K562 (cell line): ENCODE measurements around the gene IQCN. TPM values are rescaled to one million over a fixed set of nuclear protein-coding genes. Genes with fewer than 3 reads are reported as not detected.

ENCODE experiments used
- CBX1 ChIP-seq: sonication (generic); IDR thresholded peaks from 2 replicates; pipeline ENCODE4 v1.6.1; 2016; ENCODE audit warnings: antibody characterized with exemption, low read depth, mild to moderate bottlenecking
- HCFC1 ChIP-seq: IDR thresholded peaks from 2 replicates; pipeline ENCODE4 v1.6.1; 2012; ENCODE audit warnings: low read depth, low read length, improper control_type of control experiment
- HES1 ChIP-seq: fragments of 450-650 bp; IDR thresholded peaks from 2 replicates; pipeline ENCODE4 v1.6.1; 2016; ENCODE audit warnings: low read depth, mild to moderate bottlenecking, moderate library complexity
- MAFF ChIP-seq: IDR thresholded peaks from 2 replicates; pipeline ENCODE4 v1.6.1; 2012; ENCODE audit warnings: low read length, improper control_type of control experiment
- MEF2A ChIP-seq: IDR thresholded peaks from 2 replicates; pipeline ENCODE4 v1.6.1; 2011; ENCODE audit warnings: low read depth, mild to moderate bottlenecking, low read length, moderate library complexity; ENCODE audit not compliant: control insufficient read depth
- NEUROD1 ChIP-seq: fragments of 150-350 bp; IDR thresholded peaks from 2 replicates; pipeline ENCODE4 v1.6.1; 2014; ENCODE audit warnings: borderline replicate concordance, low read length, low read depth; ENCODE audit not compliant: partially characterized antibody
- NFE2L1 ChIP-seq: fragments of 450-650 bp; IDR thresholded peaks from 2 replicates; pipeline ENCODE4 v1.6.1; 2016; ENCODE audit warnings: missing genetic modification characterization, low read depth, mild to moderate bottlenecking, missing compliant biosample characterization, moderate library complexity, borderline replicate concordance
- NR2F6 ChIP-seq: fragments of 450-650 bp; formaldehyde crosslinking; IDR thresholded peaks from 2 replicates; pipeline ENCODE4 v1.4.0; 2020; ENCODE audit warnings: mild to moderate bottlenecking
- POLR2AphosphoS2 ChIP-seq: IDR thresholded peaks from 2 replicates; pipeline ENCODE4 v1.6.1; 2012; ENCODE audit warnings: low read length, improper control_type of control experiment
- RB1 ChIP-seq: fragments of 450-650 bp; IDR thresholded peaks from 2 replicates; pipeline ENCODE4 v1.6.1; 2017; ENCODE audit warnings: low read depth, mild to moderate bottlenecking
- RUNX1 ChIP-seq: sonication (generic); IDR thresholded peaks from 2 replicates; pipeline ENCODE4 v1.6.1; 2016; ENCODE audit warnings: antibody characterized with exemption, low read depth
- SAFB2 ChIP-seq: fragments of 200-400 bp; formaldehyde crosslinking; IDR thresholded peaks from 2 replicates; pipeline ENCODE4 v1.6.1; 2018; ENCODE audit warnings: borderline replicate concordance, low read length, low read depth, moderate library complexity; ENCODE audit not compliant: severe bottlenecking
- SPI1 ChIP-seq: IDR thresholded peaks from 2 replicates; pipeline ENCODE4 v1.6.1; 2011; ENCODE audit warnings: low read depth, low read length, control low read depth, borderline replicate concordance
- TAF15 ChIP-seq: fragments of 200-400 bp; formaldehyde crosslinking; IDR thresholded peaks from 2 replicates; pipeline ENCODE4 v1.6.1; 2017; ENCODE audit warnings: mild to moderate bottlenecking, low read depth, low read length, moderate library complexity
- TBL1XR1 ChIP-seq, 2 experiments: IDR thresholded peaks; 2 replicates each; pipeline ENCODE4 v1.6.1; 2012; ENCODE audit warnings: improper control_type of control experiment in 2 of 2, low read length in 2 of 2, mild to moderate bottlenecking in 1 of 2
- TCF3 ChIP-seq: sonication (generic); formaldehyde crosslinking; IDR thresholded peaks from 2 replicates; pipeline ENCODE4 v1.4.0; 2020; ENCODE audit warnings: mild to moderate bottlenecking, missing genetic modification reagents
- TSC22D4 ChIP-seq: fragments of 450-650 bp; IDR thresholded peaks from 2 replicates; pipeline ENCODE4 v1.6.1; 2016; ENCODE audit warnings: missing genetic modification characterization, missing biosample characterization, control low read depth
- ZKSCAN3 ChIP-seq: fragments of 250-450 bp; sonication (Bioruptor Pico); IDR thresholded peaks from 2 replicates; pipeline ENCODE4 v1.4.0; 2020
- ZNF143 ChIP-seq: sonication (generic); formaldehyde crosslinking; IDR thresholded peaks from 2 replicates; pipeline ENCODE4 v1.9.0; 2022; ENCODE audit warnings: mild to moderate bottlenecking, missing genetic modification reagents
- ZNF23 ChIP-seq: fragments of 250-450 bp; sonication (Bioruptor Pico); IDR thresholded peaks from 2 replicates; pipeline ENCODE4 v1.4.0; 2020; ENCODE audit warnings: mild to moderate bottlenecking
- ZNF324 ChIP-seq: fragments of 250-450 bp; sonication (Bioruptor Pico); IDR thresholded peaks from 2 replicates; pipeline ENCODE4 v1.4.0; 2020; ENCODE audit warnings: mild to moderate bottlenecking
- ZNF644 ChIP-seq: fragments of 200-800 bp; sonication (Bioruptor generic); IDR thresholded peaks from 2 replicates; pipeline ENCODE4 v1.6.1; 2016; ENCODE audit warnings: low read depth, missing genetic modification characterization, missing compliant biosample characterization
- ZNF699 ChIP-seq: fragments of 250-450 bp; sonication (Bioruptor Pico); IDR thresholded peaks from 2 replicates; pipeline ENCODE4 v1.8.0; 2021; ENCODE audit warnings: mild to moderate bottlenecking, moderate library complexity; ENCODE audit not compliant: insufficient replicate concordance
- polyA plus RNA-seq, 8 experiments: library from polyadenylated mRNA; depleted of rRNA in 4 of 8; stranded (reverse) in 5 of 8; unstranded in 3 of 8; fragments of >200 nt; fragmentation: Nextera tagmentation in 2 of 8; fragmentation: Illumina TruSeq in 1 of 8; extraction: Ambion mirVana in 2 of 8; extraction: Trizol in 1 of 8; gene quantifications; 2 replicates each; pipeline versions ENCODE4 v1.2.1 to v1.2.3, GENCODE V29; 2011 to 2014; ENCODE audit warnings: inconsistent platforms in 1 of 8, missing spikeins in 1 of 8
- total RNA-seq, 7 experiments: library from RNA; depleted of rRNA in 6 of 7; stranded (reverse); fragments of >200 nt in 6 of 7; fragmentation: Illumina TruSeq in 2 of 7; extraction: Trizol in 2 of 7; gene quantifications; 2 replicates each; pipeline versions ENCODE4 v1.2.1 to v1.2.3, GENCODE V29; 2011 to 2021; ENCODE audit warnings: low replicate concordance in 1 of 7
- TF ChIP-seq, protein P1 (sequence below): fragments of 450-650 bp; formaldehyde crosslinking; IDR thresholded peaks from 2 replicates; pipeline ENCODE4 v1.4.0; 2022; ENCODE audit warnings: mild to moderate bottlenecking, moderate library complexity
- TF ChIP-seq, protein P2 (sequence below): fragments of 450-650 bp; IDR thresholded peaks from 2 replicates; pipeline ENCODE4 v1.7.0; 2016; ENCODE audit warnings: borderline replicate concordance
- TF ChIP-seq, protein P3 (sequence below), 2 experiments: fragments of 200-800 bp in 1 of 2; sonication (Bioruptor generic) in 1 of 2; sonication (generic) in 1 of 2; formaldehyde crosslinking in 1 of 2; IDR thresholded peaks in 1 of 2; conservative IDR thresholded peaks in 1 of 2; 2 replicates each; pipeline versions ENCODE4 v1.5.0 to v1.6.1; 2016 to 2020; ENCODE audit warnings: missing compliant biosample characterization in 1 of 2, missing genetic modification characterization in 1 of 2, missing genetic modification reagents in 1 of 2

IQCN gene
- total and polyA plus RNA-seq, 9 of the 15 experiments (the other 6 are each of a cell fraction or from before 2014, with no cell fraction given), result 0.01 to 0.07 (median 0.04) TPM; not detected in 3

- TF ChIP-seq, protein P1, sequence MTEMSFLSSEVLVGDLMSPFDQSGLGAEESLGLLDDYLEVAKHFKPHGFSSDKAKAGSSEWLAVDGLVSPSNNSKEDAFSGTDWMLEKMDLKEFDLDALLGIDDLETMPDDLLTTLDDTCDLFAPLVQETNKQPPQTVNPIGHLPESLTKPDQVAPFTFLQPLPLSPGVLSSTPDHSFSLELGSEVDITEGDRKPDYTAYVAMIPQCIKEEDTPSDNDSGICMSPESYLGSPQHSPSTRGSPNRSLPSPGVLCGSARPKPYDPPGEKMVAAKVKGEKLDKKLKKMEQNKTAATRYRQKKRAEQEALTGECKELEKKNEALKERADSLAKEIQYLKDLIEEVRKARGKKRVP (CRISPR knock-in tag), result no peak
- TF ChIP-seq SPI1 (peak; percentile 94), ZNF644 (tag) (no peak), SAFB2 (no peak), CBX1 (no peak), TCF3 (CRISPR knock-in tag) (peak; percentile 52), NFE2L1 (tag) (no peak), TSC22D4 (tag) (no peak), ZKSCAN3 (CRISPR knock-in tag) (no peak), TBL1XR1 (IDR thresholded peaks at IDR 0.05; ENCODE audit: low read length in 2 of 2) (no peak), ZNF23 (no peak), ZNF143 (no peak), RUNX1 (no peak), NEUROD1 (peak; percentile 19), NR2F6 (CRISPR knock-in tag) (no peak), ZNF699 (no peak), ZNF324 (CRISPR knock-in tag) (no peak), MEF2A (no peak), HES1 (no peak), TAF15 (no peak), MAFF (no peak), POLR2AphosphoS2 (no peak; the same call in 1 of the 2 replicates), HCFC1 (no peak), RB1 (no peak)
- TF ChIP-seq, protein P2, sequence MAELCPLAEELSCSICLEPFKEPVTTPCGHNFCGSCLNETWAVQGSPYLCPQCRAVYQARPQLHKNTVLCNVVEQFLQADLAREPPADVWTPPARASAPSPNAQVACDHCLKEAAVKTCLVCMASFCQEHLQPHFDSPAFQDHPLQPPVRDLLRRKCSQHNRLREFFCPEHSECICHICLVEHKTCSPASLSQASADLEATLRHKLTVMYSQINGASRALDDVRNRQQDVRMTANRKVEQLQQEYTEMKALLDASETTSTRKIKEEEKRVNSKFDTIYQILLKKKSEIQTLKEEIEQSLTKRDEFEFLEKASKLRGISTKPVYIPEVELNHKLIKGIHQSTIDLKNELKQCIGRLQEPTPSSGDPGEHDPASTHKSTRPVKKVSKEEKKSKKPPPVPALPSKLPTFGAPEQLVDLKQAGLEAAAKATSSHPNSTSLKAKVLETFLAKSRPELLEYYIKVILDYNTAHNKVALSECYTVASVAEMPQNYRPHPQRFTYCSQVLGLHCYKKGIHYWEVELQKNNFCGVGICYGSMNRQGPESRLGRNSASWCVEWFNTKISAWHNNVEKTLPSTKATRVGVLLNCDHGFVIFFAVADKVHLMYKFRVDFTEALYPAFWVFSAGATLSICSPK, result no peak
- TF ChIP-seq, protein P3, sequence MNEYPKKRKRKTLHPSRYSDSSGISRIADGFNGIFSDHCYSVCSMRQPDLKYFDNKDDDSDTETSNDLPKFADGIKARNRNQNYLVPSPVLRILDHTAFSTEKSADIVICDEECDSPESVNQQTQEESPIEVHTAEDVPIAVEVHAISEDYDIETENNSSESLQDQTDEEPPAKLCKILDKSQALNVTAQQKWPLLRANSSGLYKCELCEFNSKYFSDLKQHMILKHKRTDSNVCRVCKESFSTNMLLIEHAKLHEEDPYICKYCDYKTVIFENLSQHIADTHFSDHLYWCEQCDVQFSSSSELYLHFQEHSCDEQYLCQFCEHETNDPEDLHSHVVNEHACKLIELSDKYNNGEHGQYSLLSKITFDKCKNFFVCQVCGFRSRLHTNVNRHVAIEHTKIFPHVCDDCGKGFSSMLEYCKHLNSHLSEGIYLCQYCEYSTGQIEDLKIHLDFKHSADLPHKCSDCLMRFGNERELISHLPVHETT (CRISPR knock-in tag; conservative IDR thresholded peaks at IDR 0.05 in 1 of 2, IDR thresholded peaks at IDR 0.05 in 1 of 2), result no peak
Measured at GRCh38 chr19:18274781-18275356, 617 bp upstream of the IQCN start (continued).
